ENCODE data around the gene KCNK7.

KCNK7 gene

GRCh38 chr11:65586676-65587075 is 8.9 kb downstream of the KCNK7 start:
- no peak for DNase-seq (ENCODE audit: low spot score)

DNA sequence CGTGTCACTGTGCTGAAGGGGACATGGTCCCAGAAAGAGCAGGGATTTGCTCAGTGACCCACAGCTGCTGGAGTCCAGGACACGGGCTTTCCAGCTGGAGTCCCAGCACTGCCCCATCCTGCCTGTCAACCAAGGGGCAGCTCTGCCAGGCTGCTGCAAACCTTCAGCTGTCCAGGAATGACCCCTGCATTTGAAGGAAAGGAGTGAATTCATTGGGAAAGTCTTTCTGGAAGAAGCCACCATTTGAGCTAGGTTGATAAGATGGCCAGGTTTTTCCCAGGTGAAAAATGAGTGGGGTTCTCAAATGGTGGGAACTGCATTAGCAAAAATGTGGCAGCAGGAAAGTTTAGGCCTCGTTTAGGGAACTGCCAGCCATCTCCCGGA is 9.4 kb downstream of the KCNK7 start:
- no peak for DNase-seq (ENCODE audit: low spot score)

GRCh38 chr11:65585396-65586246 is 10.0 kb downstream of the KCNK7 start:
- DNase-seq (ENCODE audit: low spot score): no peak

DNA sequence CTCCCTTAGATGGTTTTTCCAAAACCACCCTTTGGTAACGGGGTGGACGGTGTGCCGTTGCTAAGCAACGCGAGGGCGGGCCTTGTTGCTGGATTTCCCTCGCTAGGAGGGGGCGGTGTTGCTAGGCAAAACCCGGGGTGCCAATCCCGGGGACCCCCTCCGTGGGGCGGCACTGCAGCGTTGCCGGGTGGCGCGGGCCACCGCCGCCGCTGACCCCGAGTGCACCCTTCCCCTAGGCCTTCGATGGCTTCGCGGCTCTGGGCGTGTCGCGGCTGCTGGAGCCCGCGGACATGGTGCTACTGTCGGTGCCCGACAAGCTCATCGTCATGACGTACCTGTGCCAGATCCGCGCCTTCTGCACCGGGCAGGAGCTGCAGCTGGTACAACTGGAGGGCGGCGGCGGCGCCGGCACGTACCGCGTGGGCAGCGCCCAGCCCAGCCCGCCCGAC is 10.9 kb downstream of the KCNK7 start:
- no peak for DNase-seq (ENCODE audit: low spot score)

GRCh38 chr11:65584106-65584505 is 11.5 kb downstream of the KCNK7 start:
- DNase-seq (ENCODE audit: low spot score): no peak

DNA sequence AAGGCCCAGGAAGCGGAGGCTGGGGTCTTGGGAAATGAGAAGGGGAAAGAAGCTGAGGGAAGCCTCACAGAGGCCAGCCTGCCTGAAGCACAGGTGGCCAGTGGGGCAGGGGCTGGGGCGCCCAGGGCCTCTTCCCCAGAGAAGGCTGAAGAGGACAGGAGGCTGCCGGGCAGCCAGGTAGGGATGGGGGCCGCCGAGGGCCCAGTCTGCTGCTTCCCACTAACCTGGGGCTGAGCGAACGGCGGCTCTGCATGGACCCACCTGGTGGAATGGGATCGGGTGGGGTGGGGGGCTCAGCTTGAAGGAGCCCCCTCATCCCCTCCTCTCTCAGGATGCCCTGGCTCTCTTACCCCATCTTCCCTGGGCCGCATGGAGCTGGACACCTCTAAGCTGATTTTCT is 12.0 kb downstream of the KCNK7 start:
- no peak for DNase-seq (ENCODE audit: low spot score)

- DNase-seq (ENCODE audit: low spot score): no peak
Observed at GRCh38 chr11:65581928-65582327, 13.7 kb downstream of the KCNK7 start.

DNA sequence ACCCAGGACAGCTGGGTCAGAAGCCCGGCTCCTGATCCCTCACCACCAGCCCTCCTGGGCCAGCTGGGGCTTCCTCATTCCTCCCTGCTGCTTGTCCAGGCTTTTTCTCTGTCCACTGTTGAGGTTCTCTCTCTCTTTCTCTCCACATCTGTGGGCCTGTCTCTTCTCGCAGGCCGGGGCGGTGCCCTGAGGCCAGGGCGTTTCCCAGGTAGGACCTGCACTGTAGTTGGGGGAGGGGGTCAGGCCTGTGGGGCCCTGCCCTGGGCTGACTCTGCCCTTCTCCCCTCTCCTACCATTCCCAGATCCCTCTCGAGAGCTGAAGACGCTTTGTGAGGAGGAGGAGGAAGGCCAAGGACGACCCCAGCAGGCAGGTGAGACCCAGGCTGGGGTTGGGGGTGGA is 14.8 kb downstream of the KCNK7 start:
- no peak for DNase-seq (ENCODE audit: low spot score)

- no peak for DNase-seq (ENCODE audit: low spot score)
Observed at GRCh38 chr11:65580031-65580692, 15.4 kb downstream of the KCNK7 start.

GRCh38 chr11:65579291-65579690 is 16.3 kb downstream of the KCNK7 start:
- DNase-seq (ENCODE audit: low spot score): no peak

DNA sequence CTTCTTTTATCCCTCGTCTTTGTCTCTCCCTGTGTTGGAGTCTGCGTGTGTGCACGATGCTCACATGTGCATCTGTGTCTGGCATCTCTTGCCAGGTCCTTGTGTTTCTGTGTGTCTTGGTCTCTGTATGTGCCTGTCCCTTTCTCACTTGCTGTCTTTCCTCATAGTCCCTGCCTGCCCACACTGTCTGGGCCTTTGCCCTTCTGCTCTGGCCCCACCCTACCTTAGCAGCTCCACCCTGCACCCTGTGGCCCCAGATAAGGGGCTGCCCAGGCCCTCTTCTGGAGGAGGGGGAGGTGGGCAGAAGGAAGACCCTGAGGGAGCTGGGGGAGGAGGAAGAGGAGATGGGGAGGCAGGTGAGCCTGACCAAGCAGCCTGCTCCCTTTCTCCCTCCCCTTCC is 16.9 kb downstream of the KCNK7 start:
- no peak for DNase-seq (ENCODE audit: low spot score)

DNA sequence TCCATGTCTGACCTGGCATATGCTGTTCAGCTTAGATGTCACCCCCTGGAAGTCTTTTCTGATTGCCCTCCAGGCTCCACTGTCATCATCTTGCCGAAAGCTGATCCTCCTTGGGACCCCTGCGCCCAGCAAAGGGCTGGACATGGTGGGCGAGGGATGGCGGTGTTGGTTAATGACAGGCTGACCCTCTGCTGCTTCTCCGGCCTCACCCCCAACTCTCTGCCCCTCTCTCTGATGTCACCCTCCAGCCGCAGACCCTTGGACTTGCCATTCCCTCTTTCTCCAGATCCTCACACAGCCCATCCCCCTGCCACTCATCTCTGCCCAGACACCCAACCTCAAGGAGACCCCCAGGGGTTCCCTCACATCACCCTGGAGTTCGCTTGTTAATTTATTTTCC is 17.5 kb downstream of the KCNK7 start:
- DNase-seq (ENCODE audit: low spot score): no peak

GRCh38 chr11:65577756-65578109 is 17.9 kb downstream of the KCNK7 start:
- DNase-seq (ENCODE audit: low spot score): no peak

- DNase-seq (ENCODE audit: low spot score): peak; percentile 87
Observed at GRCh38 chr11:65576867-65577755, 18.5 kb downstream of the KCNK7 start.

DNA sequence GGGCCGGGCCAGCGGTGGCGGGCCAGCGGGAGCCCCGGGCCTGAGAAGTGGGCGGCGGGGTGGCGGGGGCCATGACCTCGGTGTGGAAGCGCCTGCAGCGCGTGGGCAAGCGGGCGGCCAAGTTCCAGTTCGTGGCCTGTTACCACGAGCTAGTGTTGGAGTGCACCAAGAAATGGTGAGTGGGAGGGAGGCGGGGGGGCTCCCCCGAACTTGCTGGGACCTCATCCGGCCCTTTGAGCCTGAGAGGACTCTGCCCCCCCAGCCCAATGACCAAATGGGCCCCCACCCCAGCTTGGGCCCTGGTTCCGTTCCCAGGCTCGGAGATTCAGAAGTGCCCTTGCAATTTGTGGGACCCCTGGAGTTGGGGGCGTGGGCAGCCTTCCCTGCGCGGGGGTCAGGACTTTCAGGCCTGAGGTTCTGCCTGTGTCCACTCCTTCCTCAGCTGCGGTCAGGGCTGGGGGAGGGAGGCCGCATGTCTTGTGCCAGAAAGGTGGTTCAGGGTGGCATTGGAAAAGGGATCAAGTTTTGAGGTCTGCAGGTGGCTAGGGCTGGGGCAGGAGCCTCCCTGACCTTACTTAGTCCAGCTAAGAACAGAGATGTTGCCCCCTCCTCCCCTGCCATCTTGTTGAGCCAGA is 19.3 kb downstream of the KCNK7 start:
- no peak for DNase-seq (ENCODE audit: low spot score)

DNA sequence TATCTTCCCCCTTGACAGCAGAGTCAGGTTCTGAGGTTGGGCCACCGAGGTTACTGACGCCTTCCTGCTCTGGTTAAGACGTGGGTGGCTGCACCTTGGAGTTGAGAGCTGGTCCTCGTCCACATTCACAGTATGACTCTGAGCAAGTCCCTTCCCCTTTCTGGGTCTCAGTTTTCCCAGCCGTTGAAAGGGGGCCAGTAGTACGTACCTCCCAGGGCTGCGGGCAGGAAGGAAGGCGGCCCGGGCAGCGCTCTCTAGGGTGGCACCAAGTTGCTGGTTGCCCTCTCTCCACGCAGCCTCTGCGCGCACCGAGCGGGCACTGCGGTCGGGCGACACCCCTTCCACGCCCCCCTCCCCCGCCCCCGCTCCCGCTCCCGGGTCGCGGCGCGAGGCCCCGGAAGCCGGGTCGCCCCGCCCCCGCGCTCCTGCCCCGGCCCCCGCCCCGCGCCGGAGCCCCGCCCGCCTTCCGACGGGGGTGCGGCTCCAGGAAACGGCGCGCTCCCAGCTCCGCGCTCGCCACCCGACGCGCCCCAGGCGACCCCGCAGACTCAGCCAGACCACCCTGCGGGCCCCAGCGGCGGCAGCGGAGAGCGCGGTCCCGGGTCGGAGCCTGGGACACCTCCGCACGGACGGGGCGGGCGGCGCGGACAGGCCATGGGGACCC is 19.9 kb downstream of the KCNK7 start, which contains the start of gene EHBP1L1:
Gene EHBP1L1 (plus strand): TSS at position 486 of the 664 bp plus-strand sequence. CDS start 250 bp downstream, outside the sequence.
- peak; percentile 62 for DNase-seq (ENCODE audit: low spot score)

DNA sequence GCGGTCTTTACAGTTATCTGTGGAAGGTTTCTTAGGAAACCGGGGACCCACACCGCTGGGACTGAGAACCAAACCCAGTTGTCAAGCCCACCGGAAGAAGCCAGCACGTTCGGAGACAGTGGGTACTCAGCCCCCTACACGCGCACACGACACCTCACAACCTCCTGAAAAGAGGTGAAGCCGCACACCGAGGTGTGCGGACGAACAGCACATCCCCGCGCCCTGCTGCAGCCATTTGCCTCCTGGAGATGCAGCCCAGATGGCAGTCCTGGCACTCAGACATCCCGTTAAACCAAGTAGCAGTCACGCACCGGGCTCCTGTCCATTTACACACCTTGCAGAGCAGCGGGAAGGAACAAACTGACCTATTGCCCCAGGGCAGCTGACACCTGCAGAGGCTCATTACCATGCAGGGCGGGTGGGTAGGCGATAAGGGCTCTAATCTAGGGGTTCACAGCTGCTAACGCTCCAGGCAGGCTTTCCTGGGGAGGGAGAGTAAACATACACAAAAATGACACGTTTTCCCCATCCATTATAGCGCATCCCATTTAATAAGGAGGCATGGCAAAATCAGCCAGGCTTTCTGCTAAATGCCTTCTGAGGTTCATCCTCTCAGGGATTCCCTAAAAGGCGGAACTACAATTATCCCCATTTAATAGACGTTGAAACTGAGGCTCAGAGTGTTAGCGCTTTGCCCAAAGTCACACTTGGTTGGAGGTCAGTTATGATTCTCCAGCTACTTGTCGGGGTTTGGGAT is 20.6 kb downstream of the KCNK7 start:
- peak; percentile 58 for DNase-seq (ENCODE audit: low spot score)

DNA sequence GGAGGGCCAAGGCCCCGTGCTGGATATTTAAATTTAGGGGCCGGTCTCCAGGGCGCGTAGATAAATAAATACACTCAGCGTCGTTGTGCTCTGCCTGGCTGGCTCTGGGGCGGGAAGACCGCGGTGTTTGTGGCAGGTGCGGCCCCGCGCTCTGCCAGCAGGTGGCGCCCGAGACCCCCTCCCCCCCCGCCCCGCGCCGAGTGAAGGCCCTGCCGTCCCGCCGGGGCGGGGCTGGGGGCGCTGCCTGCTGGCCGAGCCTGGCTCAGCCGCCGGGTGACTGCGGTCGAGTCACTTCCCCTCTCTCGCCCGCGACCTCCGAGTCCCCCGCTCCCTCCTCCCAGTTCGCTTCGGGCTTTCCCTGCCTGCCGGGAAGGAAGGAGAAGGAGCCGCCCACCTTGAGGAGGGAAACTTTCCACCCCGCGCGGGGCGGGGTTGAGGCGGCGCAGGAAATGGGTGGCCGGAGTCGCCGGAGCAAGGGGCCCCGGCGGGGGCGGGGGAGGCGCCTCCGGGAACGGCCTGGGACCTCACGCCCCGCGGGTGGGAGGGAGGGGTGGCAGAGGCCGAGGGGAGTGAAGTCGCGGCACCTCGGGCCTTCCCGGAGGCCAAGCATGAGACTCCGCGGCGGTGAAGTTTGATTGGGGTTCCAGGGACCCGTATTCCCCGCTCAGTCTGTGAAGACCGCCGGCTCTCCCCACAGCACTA is 21.3 kb downstream of the KCNK7 start:
- DNase-seq (ENCODE audit: low spot score): peak; percentile 92

DNA sequence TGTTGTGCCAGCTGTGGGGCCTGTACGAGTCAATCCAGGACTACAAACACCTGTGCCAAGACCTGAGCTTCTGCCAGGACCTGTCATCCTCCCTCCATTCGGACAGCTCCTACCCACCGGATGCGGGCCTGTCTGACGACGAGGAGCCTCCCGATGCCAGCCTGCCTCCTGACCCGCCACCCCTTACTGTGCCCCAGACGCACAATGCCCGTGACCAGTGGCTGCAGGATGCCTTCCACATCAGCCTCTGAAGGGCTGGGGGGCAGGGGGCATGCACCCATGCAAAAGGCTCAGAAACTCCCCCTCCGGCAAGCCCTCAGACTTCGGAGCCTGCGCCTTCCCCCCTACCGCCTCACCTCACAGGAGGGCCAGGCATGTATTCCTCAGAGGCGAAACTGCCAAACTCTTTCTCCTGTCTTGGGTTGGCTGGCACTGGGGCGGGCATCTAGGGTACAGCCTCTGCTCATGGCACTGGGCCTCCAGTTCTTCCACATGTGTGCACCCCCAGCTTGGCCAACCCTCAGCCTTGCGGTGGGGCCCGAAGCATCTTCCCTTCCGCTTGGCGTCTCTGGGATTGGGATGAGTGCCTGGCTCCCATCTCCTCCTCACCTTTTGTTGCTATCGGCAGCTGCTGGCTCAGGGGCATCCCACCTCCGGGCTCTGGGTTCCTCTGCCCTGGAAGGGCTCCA is 22.1 kb downstream of the KCNK7 start:
- no peak for DNase-seq (ENCODE audit: low spot score)

Data from SW480 (cell line).